PC-9 (cell line): Measurements from ENCODE around the gene WDR20. TPM values are rescaled to one million over a fixed set of nuclear protein-coding genes. Genes with fewer than 3 reads are reported as not detected.

Experiments used
- BruUV-seq: library from RNA; stranded (reverse); fragments of 400-500 nt; replicated peaks from 2 replicates; lab custom pipeline; 2021; lab: Mats Ljungman, UMichigan
- CTCF ChIA-PET: fragments of 300-600 bp; sonication (Branson Sonifier 250); formaldehyde crosslinking; loops from one replicate; lab custom pipeline; 2022; ENCODE audit warnings: antibody characterized with exemption; lab: Charles Lee
- POLR2A ChIA-PET: fragments of 300-600 bp; sonication (Branson Sonifier 250); formaldehyde crosslinking; loops from one replicate; lab custom pipeline; 2022; ENCODE audit warnings: antibody characterized with exemption; ENCODE audit not compliant: unreplicated experiment; lab: Charles Lee
- DNase-seq, 2 experiments: peaks; one replicate each; pipeline versions ENCODE4 v3.0.0 to v3.0.0-alpha.2; 2015 to 2022; ENCODE audit warnings: mixed read lengths in 1 of 2
- H2AFZ ChIP-seq: fragments of 200-600 bp; sonication (generic); 2 replicates; pipeline ENCODE4 v1.8.1; 2017; ENCODE audit warnings: antibody characterized with exemption
- H3F3A ChIP-seq: fragments of 200-600 bp; sonication (generic); 2 replicates; pipeline ENCODE4 v1.8.1; 2017; ENCODE audit warnings: antibody characterized with exemption, mild to moderate bottlenecking, low read depth; ENCODE audit not compliant: insufficient read depth
- H3K27ac ChIP-seq: fragments of 200-600 bp; sonication (generic); 2 replicates; pipeline ENCODE4 v1.6.1; 2016; ENCODE audit warnings: mixed run types
- H3K27me3 ChIP-seq: fragments of 200-600 bp; sonication (generic); 2 replicates; pipeline ENCODE4 v1.6.1; 2016; ENCODE audit warnings: low read depth, mixed run types; ENCODE audit not compliant: insufficient read depth
- H3K36me3 ChIP-seq: fragments of 200-600 bp; sonication (generic); 2 replicates; pipeline ENCODE4 v1.6.1; 2016; ENCODE audit warnings: low read depth, mixed run types
- H3K4me1 ChIP-seq: fragments of 200-600 bp; sonication (generic); replicated peaks from 2 replicates; pipeline ENCODE4 v1.6.1; 2016; ENCODE audit warnings: mixed run types; ENCODE audit not compliant: insufficient read depth
- H3K4me2 ChIP-seq: fragments of 200-600 bp; sonication (generic); 2 replicates; pipeline ENCODE4 v1.6.1; 2017; ENCODE audit warnings: mixed run types
- H3K4me3 ChIP-seq: fragments of 200-600 bp; sonication (generic); 2 replicates; pipeline ENCODE4 v1.6.1; 2016; ENCODE audit warnings: mixed run types
- H3K79me2 ChIP-seq: fragments of 200-600 bp; sonication (generic); 2 replicates; pipeline ENCODE4 v1.6.1; 2017; ENCODE audit warnings: low read depth, mixed run types
- H3K9me2 ChIP-seq: fragments of 200-600 bp; sonication (generic); 2 replicates; pipeline ENCODE4 v1.8.1; 2017; ENCODE audit warnings: mild to moderate bottlenecking; ENCODE audit not compliant: insufficient read depth
- H3K9me3 ChIP-seq: fragments of 200-600 bp; sonication (generic); 2 replicates; pipeline ENCODE4 v1.8.1; 2016; ENCODE audit warnings: low read depth; ENCODE audit not compliant: insufficient read depth
- H4K20me1 ChIP-seq: fragments of 200-600 bp; sonication (generic); 2 replicates; pipeline ENCODE4 v1.8.1; 2017; ENCODE audit not compliant: insufficient read depth
- EZH2 ChIP-seq: fragments of 200-600 bp; sonication (generic); IDR thresholded peaks from 2 replicates; pipeline ENCODE4 v1.8.0; 2017; ENCODE audit warnings: antibody characterized with exemption, low read depth
- intact Hi-C: fragments of 100-400 bp; cut with micrococcal nuclease; formaldehyde crosslinking; loops from one replicate; pipeline ENCODE4 v1.10.0; 2022; ENCODE audit not compliant: unreplicated experiment
- total RNA-seq: library from RNA; stranded (reverse); gene quantifications from 2 replicates; pipeline ENCODE4 v1.2.3, GENCODE V29; 2021
- TF ChIP-seq, protein P1 (sequence below): fragments of 200-600 bp; sonication (generic); conservative IDR thresholded peaks from 2 replicates; pipeline ENCODE4 v1.6.1; 2017; ENCODE audit warnings: mixed run types, antibody characterized with exemption, mild to moderate bottlenecking, moderate library complexity

WDR20 gene
- total RNA-seq, 1 experiment from 2014 or later = 93.5 TPM

DNA sequence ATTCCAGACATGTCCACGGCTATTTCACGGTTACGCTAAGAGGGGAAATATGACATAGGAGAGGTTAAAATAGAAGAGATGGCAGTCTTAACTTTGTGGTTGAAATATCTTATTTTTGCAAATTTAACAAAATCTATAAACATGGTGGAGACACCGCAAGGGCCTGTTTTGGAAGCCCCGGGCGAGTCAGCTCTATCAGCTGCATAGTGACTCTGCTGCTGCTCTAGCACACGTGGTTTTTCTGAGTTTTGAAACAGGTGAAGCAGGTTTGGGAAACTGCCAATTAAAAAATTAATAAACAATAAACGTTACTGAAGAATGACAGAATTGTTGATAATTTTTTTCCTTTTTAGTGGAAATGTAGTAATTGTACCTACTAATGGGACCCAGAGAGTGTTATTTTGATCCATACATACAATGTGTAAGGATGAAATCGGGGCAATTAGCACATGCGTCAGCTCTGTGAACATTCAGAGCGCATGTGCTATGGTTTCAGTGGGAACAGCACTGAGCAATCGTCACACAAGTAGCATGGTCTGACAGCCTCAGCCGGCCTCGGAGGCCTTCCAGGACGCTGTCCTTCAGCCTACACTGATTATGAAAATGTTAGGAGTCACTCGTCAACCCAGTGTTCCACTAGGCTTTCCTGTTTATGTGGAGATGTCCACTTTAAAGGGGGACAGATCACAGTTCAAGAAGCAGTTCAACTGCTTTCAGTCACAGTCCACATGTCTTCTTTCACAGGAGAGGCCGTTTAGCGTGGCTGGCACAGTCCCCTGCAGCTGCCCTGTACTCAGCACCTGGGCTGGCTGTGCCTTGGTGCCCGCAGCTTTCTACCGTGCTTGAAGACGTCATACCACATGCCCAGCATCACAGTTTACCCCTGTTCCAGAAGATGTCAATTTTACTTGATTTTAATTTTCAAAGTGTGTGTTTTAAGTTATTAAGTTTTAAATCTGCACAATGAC lies 113.4 kb downstream of the WDR20 start:
- POLR2A ChIA-PET = no interaction called here
- Histone ChIP-seq H3K79me2 (no peaks in the 10 kb centered on the region), H3K36me3 (no peaks in the 10 kb centered on the region), H2AFZ (no peak overlapping the region), H3K27ac (no peak overlapping the region), H3K9me3 (no peaks in the 10 kb centered on the region), H4K20me1 (no peaks in the 10 kb centered on the region), H3K4me1 (no peaks in the 10 kb centered on the region; the same call in 1 of the 2 replicates), H3K4me2 (no peak overlapping the region), H3K27me3 (no peaks in the 10 kb centered on the region), H3F3A (no peaks in the 10 kb centered on the region), H3K9me2 (no peaks in the 10 kb centered on the region), H3K4me3 (no peak overlapping the region)
- no peak for DNase-seq
- intact Hi-C loops = no loop called here
- no TSS peak for BruUV-seq
- CTCF ChIA-PET = interaction anchor here (0.6 kb wide), 2 partner anchors 69 to 682 kb away, joined by 4 to 9 read pairs; no protein-coding TSS in a partner anchor
- TF ChIP-seq, protein P1, sequence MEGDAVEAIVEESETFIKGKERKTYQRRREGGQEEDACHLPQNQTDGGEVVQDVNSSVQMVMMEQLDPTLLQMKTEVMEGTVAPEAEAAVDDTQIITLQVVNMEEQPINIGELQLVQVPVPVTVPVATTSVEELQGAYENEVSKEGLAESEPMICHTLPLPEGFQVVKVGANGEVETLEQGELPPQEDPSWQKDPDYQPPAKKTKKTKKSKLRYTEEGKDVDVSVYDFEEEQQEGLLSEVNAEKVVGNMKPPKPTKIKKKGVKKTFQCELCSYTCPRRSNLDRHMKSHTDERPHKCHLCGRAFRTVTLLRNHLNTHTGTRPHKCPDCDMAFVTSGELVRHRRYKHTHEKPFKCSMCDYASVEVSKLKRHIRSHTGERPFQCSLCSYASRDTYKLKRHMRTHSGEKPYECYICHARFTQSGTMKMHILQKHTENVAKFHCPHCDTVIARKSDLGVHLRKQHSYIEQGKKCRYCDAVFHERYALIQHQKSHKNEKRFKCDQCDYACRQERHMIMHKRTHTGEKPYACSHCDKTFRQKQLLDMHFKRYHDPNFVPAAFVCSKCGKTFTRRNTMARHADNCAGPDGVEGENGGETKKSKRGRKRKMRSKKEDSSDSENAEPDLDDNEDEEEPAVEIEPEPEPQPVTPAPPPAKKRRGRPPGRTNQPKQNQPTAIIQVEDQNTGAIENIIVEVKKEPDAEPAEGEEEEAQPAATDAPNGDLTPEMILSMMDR = no peak
- TF ChIP-seq EZH2 = no peak

DNA sequence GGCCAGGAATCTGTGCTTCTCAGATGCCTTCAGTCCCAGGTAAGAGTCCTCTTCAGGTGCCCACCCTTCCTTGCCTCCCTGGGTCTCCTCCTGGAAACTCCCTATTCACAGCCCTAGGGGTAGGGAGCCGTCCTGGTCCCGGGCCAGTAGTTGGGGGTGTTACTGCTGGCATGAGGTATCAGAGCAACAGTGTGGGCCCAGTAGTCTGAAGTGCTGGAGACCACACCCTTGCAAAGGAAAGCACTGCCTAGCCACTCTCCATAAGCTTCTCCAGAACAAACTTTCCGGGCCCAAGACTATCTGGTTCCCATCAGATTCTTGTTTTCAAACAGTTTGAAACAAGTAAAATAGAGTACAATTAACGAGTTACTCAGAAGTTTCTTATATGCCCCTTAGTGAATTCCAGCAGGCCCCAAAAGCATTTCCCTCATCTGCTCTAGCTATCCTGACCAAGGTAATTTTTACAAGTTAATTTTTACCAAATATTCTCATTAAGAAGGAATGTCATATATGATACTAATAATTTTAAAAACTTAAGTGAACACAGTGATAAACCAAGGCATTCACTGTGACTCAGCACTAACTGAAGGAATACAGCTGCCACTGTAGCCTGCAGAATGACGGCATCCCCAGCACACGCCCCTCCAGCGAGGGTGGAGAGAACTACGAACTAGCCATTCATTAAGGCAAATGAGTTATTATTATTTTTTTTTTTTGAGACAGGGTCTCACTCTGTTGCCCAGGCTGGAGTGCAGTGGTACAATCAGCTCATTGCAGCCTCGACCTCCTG lies 115.9 kb downstream of the WDR20 start:
- no peaks in the 10 kb centered on the region for H3K27me3 ChIP-seq
- intact Hi-C loops = no loop called here
- CTCF ChIA-PET = no interaction called here
- no peaks in the 10 kb centered on the region for H3K79me2 ChIP-seq
- H2AFZ ChIP-seq = no peak overlapping the region
- H3K9me2 ChIP-seq = no peaks in the 10 kb centered on the region
- H3K9me3 ChIP-seq = no peaks in the 10 kb centered on the region
- H3K27ac ChIP-seq = peak overlapping the region; percentile 27
- H3F3A ChIP-seq = no peaks in the 10 kb centered on the region
- peak in 1 of 2 experiments; percentile 50 for DNase-seq
- H4K20me1 ChIP-seq = no peaks in the 10 kb centered on the region
- no peaks in the 10 kb centered on the region for H3K36me3 ChIP-seq
- H3K4me2 ChIP-seq = no peak overlapping the region
- TF ChIP-seq EZH2 = no peak
- TF ChIP-seq, protein P1 = no peak
- TSS peak; percentile 97 for BruUV-seq
- H3K4me1 ChIP-seq = no peaks in the 10 kb centered on the region; the same call in 1 of the 2 replicates
- POLR2A ChIA-PET = interaction anchor here (0.6 kb wide), 2 partner anchors 23 to 247 kb away, joined by 3 to 5 read pairs; no protein-coding TSS in a partner anchor
- H3K4me3 ChIP-seq = no peak overlapping the region

DNA sequence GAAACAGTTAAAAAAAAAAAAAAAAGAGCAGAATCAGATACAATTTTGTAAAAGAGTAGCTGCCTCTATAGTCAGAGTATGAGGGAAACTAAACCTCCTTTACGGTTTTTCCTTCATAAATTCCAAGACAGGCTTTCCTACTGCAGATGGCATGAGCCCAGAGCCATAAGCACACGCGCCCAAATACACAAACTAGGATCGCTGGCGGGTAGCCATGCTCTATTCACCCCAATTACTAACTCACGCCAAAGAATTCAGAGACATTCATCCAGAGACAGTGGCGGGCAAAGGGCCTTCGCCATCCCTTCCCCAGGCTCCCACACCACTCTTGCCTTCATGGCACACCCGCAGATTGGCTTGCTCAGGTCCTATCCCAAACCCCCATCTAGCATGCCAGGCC lies 117.0 kb downstream of the WDR20 start:
- Histone ChIP-seq H3K79me2 (no peaks in the 10 kb centered on the region), H3F3A (peaks cover 3% of the 10 kb centered on the region; the same call in 1 of the 2 replicates), H3K27me3 (no peaks in the 10 kb centered on the region), H3K36me3 (no peaks in the 10 kb centered on the region), H3K4me1 (no peaks in the 10 kb centered on the region; the same call in 1 of the 2 replicates), H3K9me3 (no peaks in the 10 kb centered on the region), H4K20me1 (no peaks in the 10 kb centered on the region), H3K27ac (no peak overlapping the region), H3K4me3 (no peak overlapping the region), H2AFZ (no peak overlapping the region), H3K9me2 (no peaks in the 10 kb centered on the region), H3K4me2 (no peak overlapping the region)
- intact Hi-C loops = no loop called here
- CTCF ChIA-PET = no interaction called here
- DNase-seq = no peak
- no TSS peak for BruUV-seq
- TF ChIP-seq, protein P1 = no peak
- POLR2A ChIA-PET = interaction anchor here (0.7 kb wide), 1 partner anchor 58 kb away, joined by 9 read pairs; no protein-coding TSS in a partner anchor
